GM10847 (cell line): ENCODE results near the gene SIX6.

ENCODE experiments used
- POLR2A ChIP-seq: IDR thresholded peaks from 2 replicates; pipeline ENCODE4 v1.6.1; 2011; ENCODE audit not compliant: insufficient read length; ENCODE audit errors: extremely low read depth

The SIX6 gene

GRCh38 chr14:60508707-60509437 is at the start of gene SIX6:
SIX6 (plus strand) TSS chr14:60509146; CDS start chr14:60509399, 253 bp downstream.
- no peak for TF ChIP-seq POLR2A

DNA sequence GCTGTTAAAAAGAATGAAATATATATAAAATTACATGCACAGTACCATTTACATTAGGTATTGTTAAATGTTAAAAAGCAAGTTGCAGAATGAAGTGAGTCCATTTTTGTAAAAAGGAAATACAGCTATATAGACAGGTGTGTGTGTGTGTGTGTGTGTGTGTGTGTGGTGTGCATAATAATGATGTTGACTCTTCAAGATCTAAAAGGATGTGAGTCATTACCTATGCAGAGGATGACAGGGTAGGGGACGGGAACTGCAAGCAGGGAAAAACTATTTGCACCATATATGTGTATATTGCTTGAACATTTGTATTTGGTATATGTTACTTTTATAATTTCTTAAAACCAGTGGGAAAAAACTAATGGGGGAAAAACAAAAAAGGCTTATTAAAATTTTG is 26.2 kb upstream of the SIX6 start:
- no peak for TF ChIP-seq POLR2A

- no peak for TF ChIP-seq POLR2A
Measured at GRCh38 chr14:60485057-60485597, 23.8 kb upstream of the SIX6 start.

GRCh38 chr14:60485598-60486251 is 23.2 kb upstream of the SIX6 start, which contains the start of gene C14orf39:
C14orf39 (minus strand) TSS chr14:60486063; CDS start chr14:60485078, 985 bp downstream.
- TF ChIP-seq POLR2A = no peak

- TF ChIP-seq POLR2A = no peak
Measured at GRCh38 chr14:60487211-60487610, 21.7 kb upstream of the SIX6 start.

DNA sequence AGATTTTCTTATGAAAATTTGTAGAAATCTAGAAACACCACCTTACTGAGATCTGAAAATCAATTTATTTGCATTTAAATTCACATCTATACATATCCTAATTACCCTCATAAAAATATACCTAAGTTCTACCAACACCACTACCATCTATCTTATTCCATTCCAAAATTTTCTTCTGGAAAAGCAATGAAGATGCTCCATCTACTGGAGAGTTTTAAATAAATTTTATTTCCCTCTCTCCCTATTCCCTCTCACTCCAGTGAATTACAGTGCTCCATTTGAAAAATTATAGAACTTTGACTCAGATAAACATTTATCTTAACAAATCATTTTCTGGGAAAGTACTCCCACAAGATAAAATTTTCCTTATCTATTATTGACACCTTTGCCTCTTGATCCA is 20.8 kb upstream of the SIX6 start:
- no peak for TF ChIP-seq POLR2A

DNA sequence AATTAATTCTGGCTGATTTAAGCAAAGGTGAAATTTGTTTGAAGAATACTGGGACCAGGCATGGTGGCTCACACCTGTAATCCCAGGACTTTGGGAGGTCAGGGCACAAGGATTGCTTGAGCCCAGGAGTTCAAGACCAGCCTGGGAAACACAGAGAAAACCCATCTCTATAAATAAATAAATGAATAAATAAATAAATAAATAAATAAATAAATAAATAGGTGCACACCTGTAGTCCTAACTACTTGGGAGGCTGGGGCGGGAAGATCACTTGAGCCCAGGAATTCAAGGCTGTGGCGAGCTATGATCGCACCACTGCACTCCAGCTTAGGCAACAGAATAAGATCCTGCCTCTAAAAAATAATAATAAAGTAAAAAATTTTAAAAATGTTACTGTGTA is 18.7 kb upstream of the SIX6 start:
- no peak for TF ChIP-seq POLR2A

- no peak for TF ChIP-seq POLR2A
Measured at GRCh38 chr14:60495946-60496345, 13.0 kb upstream of the SIX6 start.

DNA sequence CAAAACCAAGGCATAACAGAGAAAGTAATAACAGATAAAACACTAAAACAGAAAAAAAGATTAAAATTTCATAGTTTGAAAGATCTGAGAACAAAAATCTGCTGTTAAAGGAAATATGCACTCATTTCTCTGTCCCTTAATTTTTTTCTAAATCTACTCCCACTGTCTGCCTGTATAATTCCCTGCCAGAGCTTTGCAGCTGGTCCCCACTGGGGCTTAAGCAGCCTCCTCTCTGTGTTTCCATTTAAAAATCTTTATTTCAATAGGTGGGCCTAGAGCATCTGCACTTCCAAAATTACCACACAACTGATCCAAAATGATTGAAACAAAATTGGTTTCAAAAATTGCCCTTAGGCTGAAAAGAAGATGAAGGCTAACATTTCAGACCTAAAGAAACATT is 6.4 kb upstream of the SIX6 start:
- TF ChIP-seq POLR2A = no peak

DNA sequence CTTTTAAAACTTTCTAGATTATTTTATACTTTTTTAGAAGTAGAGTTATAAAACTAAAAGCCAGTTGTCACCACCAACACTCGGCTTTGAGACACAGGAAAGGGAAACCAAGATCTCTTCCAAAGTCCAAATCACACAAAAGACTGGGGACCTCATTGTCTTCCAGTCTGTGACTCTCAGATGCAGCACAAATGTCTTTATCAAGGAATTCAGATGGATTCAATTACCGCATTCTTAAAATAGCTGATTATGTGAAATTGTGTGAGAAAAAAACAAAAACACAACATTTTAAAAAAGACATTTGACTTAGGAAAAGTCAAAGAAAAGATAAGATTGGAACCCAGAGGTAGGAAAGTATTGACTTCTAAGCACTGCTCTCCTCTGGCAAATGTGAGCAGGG is 3.5 kb upstream of the SIX6 start:
- TF ChIP-seq POLR2A = no peak

GRCh38 chr14:60506010-60506409 is 2.9 kb upstream of the SIX6 start:
- no peak for TF ChIP-seq POLR2A

DNA sequence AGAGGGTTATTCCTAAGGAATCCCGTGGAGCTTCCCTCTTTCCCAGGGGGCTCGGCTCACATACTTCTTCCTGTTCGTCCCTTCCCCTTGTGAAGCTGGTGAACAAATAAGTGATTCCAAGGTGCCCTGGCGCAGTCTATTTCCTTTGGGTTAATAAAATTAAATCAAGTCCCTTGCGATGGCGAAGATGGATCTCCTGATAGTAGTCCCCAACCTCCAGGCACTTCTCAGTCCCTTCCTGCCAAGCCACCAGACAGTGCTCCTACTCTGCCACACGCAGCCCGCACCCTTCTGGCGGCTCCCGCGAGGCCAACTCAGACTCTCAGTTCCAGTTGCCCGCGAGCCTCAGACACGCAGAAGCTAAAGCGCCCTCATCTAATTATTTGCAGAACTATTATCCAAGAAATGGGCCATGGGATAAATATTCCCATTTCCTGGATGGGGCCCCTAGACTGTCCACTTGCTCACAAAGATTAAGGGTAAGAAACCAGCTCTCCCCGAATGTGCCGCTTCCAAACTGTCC is 2.4 kb upstream of the SIX6 start:
- no peak for TF ChIP-seq POLR2A

DNA sequence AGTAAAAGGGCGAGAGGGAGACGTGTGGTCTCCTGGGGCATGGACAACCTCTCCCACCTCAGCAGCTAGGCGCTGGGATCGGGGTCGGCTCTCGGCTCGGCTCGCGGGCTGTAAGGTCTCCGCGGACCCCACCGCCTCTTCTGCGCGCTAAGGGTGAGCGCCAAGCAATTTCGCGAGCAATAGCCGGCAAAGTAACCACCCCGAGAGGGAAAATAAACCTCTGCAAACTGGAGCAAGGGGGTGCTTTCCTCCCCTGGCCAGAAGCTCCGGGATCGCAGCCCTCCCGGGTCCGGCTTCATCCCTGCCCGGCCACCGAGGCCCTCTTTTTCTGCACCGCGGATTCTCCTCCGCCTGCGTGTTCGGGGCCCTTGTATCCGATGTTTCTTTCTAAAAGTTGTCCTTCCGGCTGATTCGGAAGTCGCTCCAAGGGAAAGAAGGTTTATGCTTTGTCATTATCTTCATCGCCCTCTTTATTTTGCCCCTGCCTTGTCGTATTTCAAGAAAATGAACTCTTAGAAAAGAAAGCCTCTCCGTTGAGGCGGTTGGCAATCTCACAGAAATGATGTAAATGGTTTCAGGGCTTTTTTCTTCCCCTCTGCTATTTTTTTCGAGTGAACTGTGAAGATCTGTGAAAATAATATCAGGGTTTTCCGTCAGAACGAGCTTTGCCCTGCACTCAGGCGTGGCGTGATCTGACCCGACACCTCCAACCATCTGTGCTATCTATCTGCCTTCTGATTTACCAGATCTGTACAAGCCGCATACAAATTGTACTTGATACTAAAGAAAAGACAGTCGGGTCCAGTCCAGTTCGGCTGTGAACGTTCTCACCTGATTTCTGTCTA is 1.7 kb upstream of the SIX6 start:
- TF ChIP-seq POLR2A = no peak

GRCh38 chr14:60508363-60508706 is 611 bp upstream of the SIX6 start:
- no peak for TF ChIP-seq POLR2A
